K562 (cell line): ENCODE data around the gene SAMD11. TPM values are rescaled to one million over a fixed set of nuclear protein-coding genes. Genes with fewer than 3 reads are reported as not detected.

ENCODE experiments used
- BDP1 ChIP-seq: IDR thresholded peaks from 3 replicates; pipeline ENCODE4 v1.6.1; 2011; ENCODE audit not compliant: insufficient read length, insufficient read depth
- FOXA3 ChIP-seq, 2 experiments: fragments of 450-650 bp in 1 of 2; sonication (generic) in 1 of 2; formaldehyde crosslinking; IDR thresholded peaks in 1 of 2; conservative IDR thresholded peaks in 1 of 2; 2 replicates each; pipeline versions ENCODE4 v1.4.0 to v1.8.0; 2020 to 2022; ENCODE audit warnings: mild to moderate bottlenecking in 2 of 2, missing genetic modification reagents in 1 of 2
- FOXP4 ChIP-seq: sonication (generic); formaldehyde crosslinking; IDR thresholded peaks from 2 replicates; pipeline ENCODE4 v1.8.0; 2022; ENCODE audit warnings: mild to moderate bottlenecking, missing genetic modification reagents, borderline replicate concordance
- KHSRP ChIP-seq: fragments of 450-650 bp; IDR thresholded peaks from 2 replicates; pipeline ENCODE4 v1.6.1; 2017
- MTA3 ChIP-seq: fragments of 450-650 bp; formaldehyde crosslinking; IDR thresholded peaks from 2 replicates; pipeline ENCODE4 v1.6.1; 2017; ENCODE audit warnings: mild to moderate bottlenecking, borderline replicate concordance
- PML ChIP-seq: IDR thresholded peaks from 2 replicates; pipeline ENCODE4 v1.6.1; 2012; ENCODE audit warnings: low read length, inconsistent platforms
- POLR2A ChIP-seq: fragments of 450-650 bp; conservative IDR thresholded peaks from 2 replicates; pipeline ENCODE4 v1.6.1; 2016
- SIX5 ChIP-seq, 2 experiments: IDR thresholded peaks; 2 replicates each; pipeline ENCODE4 v1.6.1; 2011; ENCODE audit warnings: low read length in 2 of 2, borderline replicate concordance in 1 of 2, low read depth in 1 of 2, mild to moderate bottlenecking in 1 of 2, moderate library complexity in 1 of 2; ENCODE audit not compliant: insufficient read depth in 1 of 2
- SP2 ChIP-seq: IDR thresholded peaks from 2 replicates; pipeline ENCODE4 v1.6.1; 2011; ENCODE audit warnings: mild to moderate bottlenecking, low read depth, low read length, moderate library complexity; ENCODE audit not compliant: poor library complexity, severe bottlenecking; ENCODE audit errors: extremely low read depth
- USF1 ChIP-seq: sonication (generic); formaldehyde crosslinking; IDR thresholded peaks from 2 replicates; pipeline ENCODE4 v1.9.0; 2022; ENCODE audit warnings: mild to moderate bottlenecking, missing genetic modification reagents
- ZNF507 ChIP-seq: conservative IDR thresholded peaks from 2 replicates; pipeline ENCODE4 v1.6.1; 2017; ENCODE audit warnings: missing genetic modification characterization, missing compliant biosample characterization
- polyA plus RNA-seq, 8 experiments: library from polyadenylated mRNA; depleted of rRNA in 4 of 8; stranded (reverse) in 5 of 8; unstranded in 3 of 8; fragments of >200 nt; fragmentation: Nextera tagmentation in 2 of 8; fragmentation: Illumina TruSeq in 1 of 8; extraction: Ambion mirVana in 2 of 8; extraction: Trizol in 1 of 8; gene quantifications; 2 replicates each; pipeline versions ENCODE4 v1.2.1 to v1.2.3, GENCODE V29; 2011 to 2014; ENCODE audit warnings: inconsistent platforms in 1 of 8, missing spikeins in 1 of 8
- total RNA-seq, 7 experiments: library from RNA; depleted of rRNA in 6 of 7; stranded (reverse); fragments of >200 nt in 6 of 7; fragmentation: Illumina TruSeq in 2 of 7; extraction: Trizol in 2 of 7; gene quantifications; 2 replicates each; pipeline versions ENCODE4 v1.2.1 to v1.2.3, GENCODE V29; 2011 to 2021; ENCODE audit warnings: low replicate concordance in 1 of 7

The SAMD11 gene
- total and polyA plus RNA-seq, 9 of the 15 experiments (the other 6 are each of a cell fraction or from before 2014, with no cell fraction given) = 0.07 to 0.82 (median 0.11) TPM; not detected in 2

GRCh38 chr1:912740-913301, 10.9 kb upstream of the SAMD11 start (continued):
- TF ChIP-seq FOXA3 (CRISPR knock-in tag; conservative IDR thresholded peaks at IDR 0.05 in 1 of 2, IDR thresholded peaks at IDR 0.05 in 1 of 2) = no peak
- no peak for TF ChIP-seq SP2
- no peak for TF ChIP-seq SIX5 (IDR thresholded peaks at IDR 0.05; ENCODE audit: borderline replicate concordance in 1 of 2, insufficient read depth in 1 of 2, low read depth in 1 of 2, low read length in 2 of 2)
- no peak for TF ChIP-seq BDP1
- no peak for TF ChIP-seq MTA3
- TF ChIP-seq FOXP4 (CRISPR knock-in tag) = no peak
- TF ChIP-seq KHSRP = no peak
- no peak for TF ChIP-seq POLR2A
- no peak for TF ChIP-seq ZNF507 (tag)
- no peak for TF ChIP-seq PML
- TF ChIP-seq USF1 (CRISPR knock-in tag) = no peak
